Vagina (tissue), 2 donors: ENCODE results near the gene RGS19.

Experiments used
- CTCF ChIP-seq, 3 experiments: fragments of 450-650 bp in 2 of 3; fragments of 200-600 bp in 1 of 3; sonication (generic) in 1 of 3; IDR thresholded peaks; one replicate each; pipeline ENCODE4 v1.5.1; 2017 to 2019; ENCODE audit warnings: antibody characterized with exemption in 3 of 3, mild to moderate bottlenecking in 2 of 3, moderate library complexity in 2 of 3
- POLR2AphosphoS5 ChIP-seq, 2 donors: sonication (generic); formaldehyde crosslinking; IDR thresholded peaks; one replicate each; pipeline ENCODE4 v1.9.0; 2017; ENCODE audit warnings: antibody characterized with exemption in 2 of 2, mild to moderate bottlenecking in 2 of 2, low read depth in 1 of 2; ENCODE audit not compliant: insufficient read depth in 1 of 2

- peak in 1 of 3 experiments; percentile 17 for TF ChIP-seq CTCF (IDR thresholded peaks at IDR 0.05)
- no peak for TF ChIP-seq POLR2AphosphoS5 (IDR thresholded peaks at IDR 0.05; ENCODE audit: insufficient read depth in 1 of 2, low read depth in 1 of 2)
These were observed 22.7 kb upstream of the RGS19 start for GRCh38 chr20:64101731-64102621.
